ENCODE data around the gene SCAPER. TPM values are rescaled to one million over a fixed set of nuclear protein-coding genes. Genes with fewer than 3 reads are reported as not detected.

SCAPER gene
- total RNA-seq, 1 experiment from 2014 or later = 15.3 TPM

- no TSS peak for BruUV-seq (replicated peaks)
- ATAC-seq (no peak), DNase-seq (ENCODE audit: low read depth, low spot score) (no peak)
- CTCF ChIA-PET = interaction anchor here (0.7 kb wide), 1 partner anchor 1279 kb away, joined by 3 read pairs; the partner anchor contains the start of gene C15orf39
- H3K27ac ChIP-seq (ENCODE audit: low read length) = no peak overlapping the region
- H3K27me3 ChIP-seq (ENCODE audit: control insufficient read depth, insufficient read depth, low read length) = no peaks in the 10 kb centered on the region
- intact Hi-C loops (cut with micrococcal nuclease; ENCODE audit: unreplicated experiment) (no loop called here), in situ Hi-C loops (cut with HindIII; ENCODE audit: low pct_unique_long_range_greater_than_20kb, low sequenced_read_pairs) (no loop called here)
- no peaks in the 10 kb centered on the region for H3K9me3 ChIP-seq (ENCODE audit: control insufficient read depth, insufficient read depth, low read depth, low read length)
- no peak overlapping the region for H3K4me3 ChIP-seq (ENCODE audit: low read depth in 2 of 2, low read length in 2 of 2)
- no peaks in the 10 kb centered on the region for H3K36me3 ChIP-seq (ENCODE audit: control insufficient read depth, insufficient read depth, low read length)
- POLR2A ChIA-PET = no interaction called here
- no peaks in the 10 kb centered on the region for H3K4me1 ChIP-seq (ENCODE audit: control insufficient read depth, insufficient read depth, low read length)
- TF ChIP-seq CTCF (IDR thresholded peaks at IDR 0.05) = no peak
- TF ChIP-seq TCF7L2 (IDR thresholded peaks at IDR 0.05; ENCODE audit: low read depth, low read length) = no peak
- no peak for TF ChIP-seq SIN3A (IDR thresholded peaks at IDR 0.05; ENCODE audit: borderline replicate concordance, insufficient read depth, low read depth, low read length)
- TF ChIP-seq POLR2AphosphoS5 (IDR thresholded peaks at IDR 0.05; ENCODE audit: low read depth, low read length) = no peak
- no peak for TF ChIP-seq REST (IDR thresholded peaks at IDR 0.05; ENCODE audit: insufficient read depth in 1 of 2, low read depth in 2 of 2, low read length in 1 of 2)
These were observed 424.9 kb downstream of the SCAPER start for GRCh38 chr15:76480267-76480666.

- BruUV-seq (replicated peaks) = no TSS peak
- ChIA-PET POLR2A (interaction anchor here (0.6 kb wide), 1 partner anchor 22 kb away, joined by 3 read pairs; no protein-coding TSS in a partner anchor), CTCF (no interaction called here)
- H3K27me3 ChIP-seq (ENCODE audit: control insufficient read depth, insufficient read depth, low read length) = no peaks in the 10 kb centered on the region
- intact Hi-C loops (cut with micrococcal nuclease; ENCODE audit: unreplicated experiment) = no loop called here
- no peak for ATAC-seq
- TF ChIP-seq CTCF (IDR thresholded peaks at IDR 0.05) (no peak), POLR2AphosphoS5 (IDR thresholded peaks at IDR 0.05; ENCODE audit: low read depth, low read length) (no peak), SIN3A (IDR thresholded peaks at IDR 0.05; ENCODE audit: borderline replicate concordance, insufficient read depth, low read depth, low read length) (no peak)
- H3K4me3 ChIP-seq (ENCODE audit: low read depth in 2 of 2, low read length in 2 of 2) = no peak overlapping the region
- no peaks in the 10 kb centered on the region for H3K4me1 ChIP-seq (ENCODE audit: control insufficient read depth, insufficient read depth, low read length)
- no peak overlapping the region for H3K27ac ChIP-seq (ENCODE audit: low read length)
- no peaks in the 10 kb centered on the region for H3K36me3 ChIP-seq (ENCODE audit: control insufficient read depth, insufficient read depth, low read length)
- in situ Hi-C loops (cut with HindIII; ENCODE audit: low pct_unique_long_range_greater_than_20kb, low sequenced_read_pairs) = no loop called here
- H3K9me3 ChIP-seq (ENCODE audit: control insufficient read depth, insufficient read depth, low read depth, low read length) = no peaks in the 10 kb centered on the region
- no peak for DNase-seq (ENCODE audit: low read depth, low spot score)
These were observed 434.4 kb downstream of the SCAPER start for GRCh38 chr15:76470691-76471090.
